IMR-90 (cell line): ENCODE data around the gene SLC29A2. TPM values are rescaled to one million over a fixed set of nuclear protein-coding genes. Genes with fewer than 3 reads are reported as not detected.
A peak's percentile ranks its signal among the peaks of the same experiment; 100 is the strongest.

ENCODE experiments used
- ATAC-seq: fragments of 200-7000 bp; cut with Tn5 transposase; 2 replicates; pipeline ENCODE4 v1.9.1; 2020; ENCODE audit warnings: low read depth, mild to moderate bottlenecking, moderate library complexity
- BruUV-seq: library from RNA; stranded (reverse); fragments of 400-500 nt; replicated peaks from 2 replicates; lab custom pipeline; 2021; lab: Mats Ljungman, UMichigan
- CTCF ChIA-PET: fragments of 300-600 bp; formaldehyde crosslinking; extraction: SDS; loops from one replicate; lab custom pipeline; 2021; ENCODE audit warnings: antibody characterized with exemption; lab: Yijun Ruan, JAX
- POLR2A ChIA-PET: fragments of 300-600 bp; sonication (Branson Sonifier 250); formaldehyde crosslinking; loops from one replicate; lab custom pipeline; 2022; ENCODE audit warnings: antibody characterized with exemption; ENCODE audit not compliant: unreplicated experiment; lab: Charles Lee
- DNase-seq: peaks from one replicate; pipeline ENCODE4 v3.0.0; 2013
- H2AFZ ChIP-seq: replicated peaks from 2 replicates; pipeline ENCODE3; 2013; ENCODE audit warnings: low read length, mild to moderate bottlenecking; ENCODE audit not compliant: poor library complexity
- H2AK5ac ChIP-seq: 2 replicates; pipeline ENCODE4 v1.6.1; 2013; ENCODE audit warnings: low read depth, low read length, inconsistent platforms
- H2AK9ac ChIP-seq: replicated peaks from 2 replicates; pipeline ENCODE3; 2013; ENCODE audit warnings: mild to moderate bottlenecking, low read depth, low read length, moderate library complexity; ENCODE audit not compliant: poor library complexity
- H2BK120ac ChIP-seq: 2 replicates; pipeline ENCODE4 v1.6.1; 2013; ENCODE audit warnings: low read depth, low read length, inconsistent platforms
- H2BK15ac ChIP-seq: 3 replicates; pipeline ENCODE4 v1.6.1; 2013; ENCODE audit warnings: low read depth, low read length, inconsistent platforms
- H2BK20ac ChIP-seq: 2 replicates; pipeline ENCODE4 v1.6.1; 2013; ENCODE audit warnings: low read depth, mild to moderate bottlenecking, inconsistent platforms, low read length, moderate library complexity
- H2BK5ac ChIP-seq: 2 replicates; pipeline ENCODE4 v1.6.1; 2013; ENCODE audit warnings: mild to moderate bottlenecking, low read depth, low read length, inconsistent platforms; ENCODE audit not compliant: poor library complexity, severe bottlenecking
- H3K14ac ChIP-seq: replicated peaks from 2 replicates; pipeline ENCODE4 v1.6.1; 2013; ENCODE audit warnings: low read depth, low read length, inconsistent platforms
- H3K18ac ChIP-seq: 2 replicates; pipeline ENCODE4 v1.6.1; 2013; ENCODE audit warnings: low read depth, low read length, control low read depth
- H3K23ac ChIP-seq: 2 replicates; pipeline ENCODE4 v1.6.1; 2013; ENCODE audit warnings: low read depth, low read length, inconsistent platforms
- H3K27ac ChIP-seq: 2 replicates; pipeline ENCODE4 v1.5.1; 2013; ENCODE audit warnings: mild to moderate bottlenecking, control low read depth, low read length; ENCODE audit not compliant: insufficient read depth
- H3K27me3 ChIP-seq: 2 replicates; pipeline ENCODE4 v1.6.1; 2013; ENCODE audit warnings: low read length; ENCODE audit not compliant: control insufficient read depth, insufficient read depth
- H3K36me3 ChIP-seq: 2 replicates; pipeline ENCODE4 v1.6.1; 2013; ENCODE audit warnings: low read length, mixed read lengths; ENCODE audit not compliant: control insufficient read depth, insufficient read depth
- H3K4ac ChIP-seq: 2 replicates; pipeline ENCODE4 v1.6.1; 2013; ENCODE audit warnings: low read depth, low read length, inconsistent platforms
- H3K4me1 ChIP-seq: 2 replicates; pipeline ENCODE4 v1.6.1; 2013; ENCODE audit warnings: low read length, mixed read lengths; ENCODE audit not compliant: control insufficient read depth, insufficient read depth
- H3K4me2 ChIP-seq: 2 replicates; pipeline ENCODE4 v1.6.1; 2013; ENCODE audit warnings: low read depth, mild to moderate bottlenecking, control low read depth, low read length, moderate library complexity
- H3K4me3 ChIP-seq: 2 replicates; pipeline ENCODE4 v1.5.1; 2013; ENCODE audit warnings: low read depth, mild to moderate bottlenecking, control low read depth, low read length, moderate library complexity; ENCODE audit not compliant: insufficient read depth
- H3K56ac ChIP-seq: 2 replicates; pipeline ENCODE4 v1.6.1; 2013; ENCODE audit warnings: low read length, inconsistent platforms; ENCODE audit not compliant: insufficient read depth; ENCODE audit errors: extremely low read depth
- H3K79me1 ChIP-seq, 2 experiments: 2 replicates each; pipeline ENCODE4 v1.6.1; 2013; ENCODE audit warnings: low read length in 2 of 2, inconsistent platforms in 1 of 2, low read depth in 1 of 2
- H3K9ac ChIP-seq: 2 replicates; pipeline ENCODE4 v1.6.1; 2013; ENCODE audit warnings: low read depth, low read length, control low read depth
- H3K9me1 ChIP-seq: 2 replicates; pipeline ENCODE4 v1.6.1; 2013; ENCODE audit warnings: low read length, inconsistent platforms; ENCODE audit not compliant: insufficient read depth
- H3K9me3 ChIP-seq: 2 replicates; pipeline ENCODE4 v1.6.1; 2013; ENCODE audit warnings: low read length; ENCODE audit not compliant: control insufficient read depth, insufficient read depth
- H4K20me1 ChIP-seq: 2 replicates; pipeline ENCODE4 v1.6.1; 2013; ENCODE audit warnings: low read length, inconsistent platforms; ENCODE audit not compliant: insufficient read depth
- H4K5ac ChIP-seq: 2 replicates; pipeline ENCODE4 v1.6.1; 2013; ENCODE audit warnings: mild to moderate bottlenecking, low read depth, low read length, control low read depth
- H4K8ac ChIP-seq, 2 experiments: 2 replicates each; pipeline ENCODE4 v1.6.1; 2013; ENCODE audit warnings: low read depth in 2 of 2, low read length in 2 of 2, control low read depth in 1 of 2, inconsistent platforms in 1 of 2
- H4K91ac ChIP-seq: 2 replicates; pipeline ENCODE4 v1.6.1; 2013; ENCODE audit warnings: low read depth, low read length, inconsistent platforms; ENCODE audit not compliant: insufficient read depth
- BHLHE40 ChIP-seq: fragments of 150-350 bp; IDR thresholded peaks from 2 replicates; pipeline ENCODE4 v1.6.1; 2016; ENCODE audit warnings: mild to moderate bottlenecking, low read depth, low read length
- CEBPB ChIP-seq: IDR thresholded peaks from 2 replicates; pipeline ENCODE4 v1.6.1; 2012; ENCODE audit warnings: low read depth, low read length, improper control_type of control experiment
- MAZ ChIP-seq: IDR thresholded peaks from 2 replicates; pipeline ENCODE4 v1.6.1; 2012; ENCODE audit warnings: low read depth, mild to moderate bottlenecking, low read length, improper control_type of control experiment, moderate library complexity, borderline replicate concordance
- POLR2A ChIP-seq: IDR thresholded peaks from 2 replicates; pipeline ENCODE4 v1.6.1; 2012; ENCODE audit warnings: mild to moderate bottlenecking, low read depth, low read length
- RAD21 ChIP-seq: IDR thresholded peaks from 2 replicates; pipeline ENCODE4 v1.6.1; 2012; ENCODE audit warnings: low read length, improper control_type of control experiment
- RCOR1 ChIP-seq: IDR thresholded peaks from 2 replicates; pipeline ENCODE4 v1.6.1; 2012; ENCODE audit warnings: mild to moderate bottlenecking, low read length, improper control_type of control experiment; ENCODE audit not compliant: insufficient replicate concordance
- WGBS, 2 experiments: methylation state at CpG; one replicate each; pipeline versions ENCODE4 v1.1.5 to v1.1.7; 2013; ENCODE audit warnings: missing lambda C conversion rate in 2 of 2; ENCODE audit not compliant: insufficient read length in 1 of 2; ENCODE audit errors: extremely low coverage in 2 of 2; 5-methylcytosine and 5-hydroxymethylcytosine counted together
- dilution Hi-C: fragments of 300-500 bp; cut with HindIII; formaldehyde crosslinking; loops from one replicate; pipeline ENCODE4 v1.14.3; 2018; ENCODE audit warnings: low sequenced_read_pairs; ENCODE audit not compliant: unreplicated experiment
- in situ Hi-C: fragments of 300-500 bp; cut with MboI; formaldehyde crosslinking; loops from 3 replicates; pipeline ENCODE4 v1.14.3; 2019; ENCODE audit warnings: low sequenced_read_pairs, inconsistent platforms, mixed read lengths
- intact Hi-C: fragments of 100-400 bp; cut with micrococcal nuclease; formaldehyde crosslinking; loops from 2 replicates; pipeline ENCODE4 v1.10.0; 2022
- polyA plus RNA-seq, 3 experiments: library from polyadenylated mRNA; depleted of rRNA; stranded (reverse); fragments of >200 nt; gene quantifications; 2 replicates each; pipeline ENCODE4 v1.2.3, GENCODE V29; 2012; ENCODE audit warnings: low replicate concordance in 1 of 3
- total RNA-seq: library from RNA; depleted of rRNA; stranded (reverse); fragments of >200 nt; gene quantifications from 2 replicates; pipeline ENCODE4 v1.2.3, GENCODE V29; 2012

Gene SLC29A2
- total and polyA plus RNA-seq, 2 of the 4 experiments (the other 2 are of a cell fraction) = under 0.01 to 1.2 TPM

DNA sequence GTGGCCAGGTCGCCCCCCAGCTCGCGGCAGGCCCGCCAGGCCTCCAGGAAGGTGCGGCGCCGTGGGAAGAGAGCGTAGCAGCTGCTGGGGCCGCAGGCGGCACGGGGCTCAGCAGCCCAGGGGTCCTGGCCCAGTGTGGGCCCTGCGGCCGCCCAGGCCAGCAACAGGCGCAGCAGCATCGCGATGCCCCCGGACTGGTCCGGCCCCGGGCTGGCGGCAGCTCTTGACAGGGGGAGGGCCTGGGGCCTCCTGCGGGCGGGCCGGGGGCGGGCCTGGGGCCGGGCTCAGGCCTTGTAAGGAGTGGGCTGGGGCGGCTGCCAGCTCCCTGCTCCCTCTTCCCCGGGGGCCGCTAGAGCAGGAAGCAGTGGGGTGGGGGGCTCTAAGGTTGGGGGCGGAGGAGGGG lies 54.7 kb downstream of the SLC29A2 start, which contains the start of gene CD248:
Gene CD248, minus strand, starts transcription at position 196 of the 403 bp plus-strand sequence. Its CDS starts 17 bp downstream, at position 179.
- peak within 1 kb of the TSS; percentile 85 for H3K4me2 ChIP-seq
- H3K18ac ChIP-seq = peak within 1 kb of the TSS; percentile 97
- peak within 1 kb of the TSS; percentile 89 for H2AFZ ChIP-seq
- TF ChIP-seq RAD21 (no peak), MAZ (0 out of 2 replicates have a peak, but pooled peaks have one; percentile 10), RCOR1 (no peak), POLR2A (peak; percentile 89), CEBPB (no peak), BHLHE40 (no peak)
- dilution Hi-C loops (no loop called here), in situ Hi-C loops (no loop called here), intact Hi-C loops (no loop called here)
- H2BK20ac ChIP-seq = peak within 1 kb of the TSS; percentile 100
- peak within 1 kb of the TSS; percentile 100 for H2AK5ac ChIP-seq
- H3K9me1 ChIP-seq = peaks cover 11% of the 10 kb centered on the region
- peak within 1 kb of the TSS; percentile 100 for H2BK120ac ChIP-seq
- no TSS peak for BruUV-seq
- H3K56ac ChIP-seq = peak within 1 kb of the TSS; percentile 98
- H3K14ac ChIP-seq = peak within 1 kb of the TSS; percentile 100
- no peaks in the 10 kb centered on the region for H3K27me3 ChIP-seq
- H3K23ac ChIP-seq = peak within 1 kb of the TSS; percentile 100
- H3K4me1 ChIP-seq = peaks cover 32% of the 10 kb centered on the region
- peak within 1 kb of the TSS; percentile 94; the same call in 2 of the 3 replicates for H2BK15ac ChIP-seq
- ATAC-seq = peak; percentile 51
- POLR2A ChIA-PET = interaction anchor here (0.7 to 1.2 kb wide), 5 partner anchors 10 to 28 kb away, joined by 3 to 16 read pairs (median 5); partner anchors contain the start of genes RIN1 and YIF1A
- peak within 1 kb of the TSS; percentile 100 for H2BK5ac ChIP-seq
- H3K4me3 ChIP-seq = peak within 1 kb of the TSS; percentile 72
- H3K36me3 ChIP-seq = no peaks in the 10 kb centered on the region
- H4K8ac ChIP-seq = peak within 1 kb of the TSS; percentile 85 to 99
- peak within 1 kb of the TSS; percentile 95 for H3K9ac ChIP-seq
- no peaks in the 10 kb centered on the region for H3K9me3 ChIP-seq
- H4K5ac ChIP-seq = peak within 1 kb of the TSS; percentile 97
- H3K4ac ChIP-seq = peak within 1 kb of the TSS; percentile 100
- CTCF ChIA-PET = no interaction called here
- peak; percentile 78 for DNase-seq
- peak within 1 kb of the TSS; percentile 93 for H2AK9ac ChIP-seq
- 2% methylated on average over 10 of the region's 29 CpGs; no CpG with 5 or more reads in 1 of the 2 experiments for WGBS, 2 experiments
- H3K27ac ChIP-seq = peak within 1 kb of the TSS; percentile 100
- H4K20me1 ChIP-seq = peaks cover 39% of the 10 kb centered on the region
- H3K79me1 ChIP-seq = peaks cover 0 to 42% of the 10 kb centered on the region in 2 experiments; a peak in 2 of 4 replicates
- peak within 1 kb of the TSS; percentile 99 for H4K91ac ChIP-seq
